Neural cell (in vitro differentiated cells): ENCODE measurements around the gene EMILIN2. TPM values are rescaled to one million over a fixed set of nuclear protein-coding genes. Genes with fewer than 3 reads are reported as not detected.

Experiments used
- H2AFZ ChIP-seq: fragments of 200-600, 300-800 bp; sonication (generic), shearing (Covaris generic); 2 replicates; pipeline ENCODE4 v1.6.0; 2014; ENCODE audit warnings: low read depth, mild to moderate bottlenecking, antibody characterized with exemption, low read length, moderate library complexity
- H3F3A ChIP-seq: fragments of 200-600 bp; shearing (Covaris generic); 2 replicates; pipeline ENCODE4 v1.6.1; 2016; ENCODE audit warnings: mild to moderate bottlenecking, moderate library complexity, mixed read lengths, antibody characterized with exemption, low read length; ENCODE audit not compliant: insufficient read depth, poor library complexity, severe bottlenecking
- H3K27ac ChIP-seq: fragments of 200-600, 300-800 bp; sonication (generic), shearing (Covaris generic); 2 replicates; pipeline ENCODE4 v1.5.1; 2014; ENCODE audit warnings: mild to moderate bottlenecking, low read length, moderate library complexity
- H3K27me3 ChIP-seq: fragments of 300-800, 200-600 bp; sonication (generic), shearing (Covaris generic); 2 replicates; pipeline ENCODE4 v1.6.0; 2014; ENCODE audit warnings: mild to moderate bottlenecking, low read depth, low read length, moderate library complexity; ENCODE audit not compliant: insufficient read depth
- H3K36me3 ChIP-seq: fragments of 300-800, 200-600 bp; sonication (generic), shearing (Covaris generic); 2 replicates; pipeline ENCODE4 v1.5.1; 2014; ENCODE audit warnings: mild to moderate bottlenecking, antibody characterized with exemption, low read length, moderate library complexity; ENCODE audit not compliant: insufficient read depth
- H3K4me2 ChIP-seq: fragments of 300-800, 200-600 bp; sonication (generic), shearing (Covaris generic); 2 replicates; pipeline ENCODE4 v1.6.0; 2014; ENCODE audit warnings: mild to moderate bottlenecking, low read length
- H3K4me3 ChIP-seq: fragments of 300-800, 200-600 bp; sonication (generic), shearing (Covaris generic); 2 replicates; pipeline ENCODE4 v1.5.1; 2014; ENCODE audit warnings: mild to moderate bottlenecking, low read length, moderate library complexity
- H3K79me2 ChIP-seq: fragments of 200-600 bp; shearing (Covaris generic); replicated peaks from 2 replicates; pipeline ENCODE4 v1.6.0; 2014; ENCODE audit warnings: mild to moderate bottlenecking, low read length, moderate library complexity; ENCODE audit not compliant: insufficient read depth
- H3K9ac ChIP-seq: fragments of 300-800, 200-600 bp; sonication (generic), shearing (Covaris generic); 2 replicates; pipeline ENCODE4 v1.6.1; 2016; ENCODE audit warnings: mild to moderate bottlenecking, low read length, mixed read lengths
- H3K9me2 ChIP-seq: fragments of 200-600 bp; shearing (Covaris generic); 2 replicates; pipeline ENCODE4 v1.6.1; 2016; ENCODE audit warnings: mild to moderate bottlenecking, low read length, mixed read lengths; ENCODE audit not compliant: insufficient read depth
- H3K9me3 ChIP-seq: fragments of 200-600, 300-800 bp; sonication (generic), shearing (Covaris generic); 2 replicates; pipeline ENCODE4 v1.6.1; 2016; ENCODE audit warnings: mild to moderate bottlenecking, mixed run types, low read length, moderate library complexity, mixed read lengths
- H4K20me1 ChIP-seq: fragments of 200-600 bp; shearing (Covaris generic); 2 replicates; pipeline ENCODE4 v1.6.1; 2016; ENCODE audit warnings: mild to moderate bottlenecking, mixed run types; ENCODE audit not compliant: insufficient read depth
- EP300 ChIP-seq: fragments of 450-650 bp; conservative IDR thresholded peaks from 2 replicates; pipeline ENCODE4 v1.6.1; 2014; ENCODE audit warnings: antibody characterized with exemption, mild to moderate bottlenecking, moderate library complexity; ENCODE audit not compliant: poor library complexity, severe bottlenecking
- EZH2 ChIP-seq: fragments of 200-600, 300-800 bp; shearing (Covaris generic), sonication (generic); IDR thresholded peaks from 2 replicates; pipeline ENCODE4 v1.6.1; 2014; ENCODE audit warnings: antibody characterized with exemption, low read length, borderline replicate concordance, mild to moderate bottlenecking; ENCODE audit not compliant: insufficient read depth, poor library complexity, severe bottlenecking
- MXI1 ChIP-seq: fragments of 450-650 bp; conservative IDR thresholded peaks from 2 replicates; pipeline ENCODE4 v1.6.1; 2014; ENCODE audit warnings: antibody characterized with exemption, mild to moderate bottlenecking; ENCODE audit not compliant: poor library complexity, severe bottlenecking
- POLR2AphosphoS5 ChIP-seq: IDR thresholded peaks from 2 replicates; pipeline ENCODE4 v1.6.1; 2012
- RAD21 ChIP-seq: fragments of 450-650 bp; conservative IDR thresholded peaks from 2 replicates; pipeline ENCODE4 v1.6.1; 2014; ENCODE audit warnings: antibody characterized with exemption, mild to moderate bottlenecking, moderate library complexity
- SMC3 ChIP-seq: fragments of 450-650 bp; conservative IDR thresholded peaks from 2 replicates; pipeline ENCODE4 v1.6.1; 2014; ENCODE audit warnings: antibody characterized with exemption, mild to moderate bottlenecking, moderate library complexity; ENCODE audit not compliant: poor library complexity
- TAF1 ChIP-seq: IDR thresholded peaks from 2 replicates; pipeline ENCODE4 v1.6.1; 2012; ENCODE audit warnings: low read depth
- polyA plus RNA-seq: library from polyadenylated mRNA; depleted of rRNA; stranded (reverse); fragments of >200 nt; gene quantifications from 2 replicates; pipeline ENCODE4 v1.2.3, GENCODE V29; 2014
- TF ChIP-seq, protein P1 (sequence below): IDR thresholded peaks from 2 replicates; pipeline ENCODE4 v1.6.1; 2012; ENCODE audit warnings: borderline replicate concordance
- TF ChIP-seq, protein P2 (sequence below): fragments of 450-650 bp; IDR thresholded peaks from 2 replicates; pipeline ENCODE4 v1.5.1; 2014; ENCODE audit warnings: antibody characterized with exemption, mild to moderate bottlenecking, moderate library complexity; ENCODE audit not compliant: poor library complexity, severe bottlenecking

The EMILIN2 gene
- polyA plus RNA-seq, 1 donor from 2014 or later, result not detected

- no peak overlapping the region for H3K4me3 ChIP-seq
- H3K36me3 ChIP-seq, result no peaks in the 10 kb centered on the region
- no peak overlapping the region for H2AFZ ChIP-seq
- no peak overlapping the region for H3K9ac ChIP-seq
- no peaks in the 10 kb centered on the region for H3K79me2 ChIP-seq
- H4K20me1 ChIP-seq, result no peaks in the 10 kb centered on the region
- H3K27ac ChIP-seq, result no peak overlapping the region
- no peaks in the 10 kb centered on the region for H3F3A ChIP-seq
- no peak overlapping the region for H3K4me2 ChIP-seq
- TF ChIP-seq EP300 (no peak), TAF1 (no peak), SMC3 (no peak), RAD21 (no peak), EZH2 (no peak), POLR2AphosphoS5 (no peak), MXI1 (no peak)
- TF ChIP-seq, protein P1, sequence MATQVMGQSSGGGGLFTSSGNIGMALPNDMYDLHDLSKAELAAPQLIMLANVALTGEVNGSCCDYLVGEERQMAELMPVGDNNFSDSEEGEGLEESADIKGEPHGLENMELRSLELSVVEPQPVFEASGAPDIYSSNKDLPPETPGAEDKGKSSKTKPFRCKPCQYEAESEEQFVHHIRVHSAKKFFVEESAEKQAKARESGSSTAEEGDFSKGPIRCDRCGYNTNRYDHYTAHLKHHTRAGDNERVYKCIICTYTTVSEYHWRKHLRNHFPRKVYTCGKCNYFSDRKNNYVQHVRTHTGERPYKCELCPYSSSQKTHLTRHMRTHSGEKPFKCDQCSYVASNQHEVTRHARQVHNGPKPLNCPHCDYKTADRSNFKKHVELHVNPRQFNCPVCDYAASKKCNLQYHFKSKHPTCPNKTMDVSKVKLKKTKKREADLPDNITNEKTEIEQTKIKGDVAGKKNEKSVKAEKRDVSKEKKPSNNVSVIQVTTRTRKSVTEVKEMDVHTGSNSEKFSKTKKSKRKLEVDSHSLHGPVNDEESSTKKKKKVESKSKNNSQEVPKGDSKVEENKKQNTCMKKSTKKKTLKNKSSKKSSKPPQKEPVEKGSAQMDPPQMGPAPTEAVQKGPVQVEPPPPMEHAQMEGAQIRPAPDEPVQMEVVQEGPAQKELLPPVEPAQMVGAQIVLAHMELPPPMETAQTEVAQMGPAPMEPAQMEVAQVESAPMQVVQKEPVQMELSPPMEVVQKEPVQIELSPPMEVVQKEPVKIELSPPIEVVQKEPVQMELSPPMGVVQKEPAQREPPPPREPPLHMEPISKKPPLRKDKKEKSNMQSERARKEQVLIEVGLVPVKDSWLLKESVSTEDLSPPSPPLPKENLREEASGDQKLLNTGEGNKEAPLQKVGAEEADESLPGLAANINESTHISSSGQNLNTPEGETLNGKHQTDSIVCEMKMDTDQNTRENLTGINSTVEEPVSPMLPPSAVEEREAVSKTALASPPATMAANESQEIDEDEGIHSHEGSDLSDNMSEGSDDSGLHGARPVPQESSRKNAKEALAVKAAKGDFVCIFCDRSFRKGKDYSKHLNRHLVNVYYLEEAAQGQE, result no peak
- TF ChIP-seq, protein P2, sequence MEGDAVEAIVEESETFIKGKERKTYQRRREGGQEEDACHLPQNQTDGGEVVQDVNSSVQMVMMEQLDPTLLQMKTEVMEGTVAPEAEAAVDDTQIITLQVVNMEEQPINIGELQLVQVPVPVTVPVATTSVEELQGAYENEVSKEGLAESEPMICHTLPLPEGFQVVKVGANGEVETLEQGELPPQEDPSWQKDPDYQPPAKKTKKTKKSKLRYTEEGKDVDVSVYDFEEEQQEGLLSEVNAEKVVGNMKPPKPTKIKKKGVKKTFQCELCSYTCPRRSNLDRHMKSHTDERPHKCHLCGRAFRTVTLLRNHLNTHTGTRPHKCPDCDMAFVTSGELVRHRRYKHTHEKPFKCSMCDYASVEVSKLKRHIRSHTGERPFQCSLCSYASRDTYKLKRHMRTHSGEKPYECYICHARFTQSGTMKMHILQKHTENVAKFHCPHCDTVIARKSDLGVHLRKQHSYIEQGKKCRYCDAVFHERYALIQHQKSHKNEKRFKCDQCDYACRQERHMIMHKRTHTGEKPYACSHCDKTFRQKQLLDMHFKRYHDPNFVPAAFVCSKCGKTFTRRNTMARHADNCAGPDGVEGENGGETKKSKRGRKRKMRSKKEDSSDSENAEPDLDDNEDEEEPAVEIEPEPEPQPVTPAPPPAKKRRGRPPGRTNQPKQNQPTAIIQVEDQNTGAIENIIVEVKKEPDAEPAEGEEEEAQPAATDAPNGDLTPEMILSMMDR, result no peak
- H3K9me2 ChIP-seq, result no peaks in the 10 kb centered on the region
- peaks cover 5% of the 10 kb centered on the region for H3K9me3 ChIP-seq
- H3K27me3 ChIP-seq, result peaks cover 34% of the 10 kb centered on the region
These were observed 62.1 kb downstream of the EMILIN2 start for GRCh38 chr18:2908946-2909335.

- no peak overlapping the region for H3K4me2 ChIP-seq
- no peak overlapping the region for H3K9ac ChIP-seq
- no peak overlapping the region for H2AFZ ChIP-seq
These were observed 62.8 kb downstream of the EMILIN2 start for GRCh38 chr18:2909431-2910140.

More at GRCh38 chr18:2909431-2910140, 62.8 kb downstream of the EMILIN2 start:
- no peaks in the 10 kb centered on the region for H3K79me2 ChIP-seq
- H4K20me1 ChIP-seq, result no peaks in the 10 kb centered on the region
- H3K9me2 ChIP-seq, result no peaks in the 10 kb centered on the region
- H3K4me3 ChIP-seq, result no peak overlapping the region
- H3K27me3 ChIP-seq, result peaks cover 34% of the 10 kb centered on the region
- H3F3A ChIP-seq, result no peaks in the 10 kb centered on the region
- no peaks in the 10 kb centered on the region for H3K36me3 ChIP-seq
- TF ChIP-seq EP300, result no peak
- TF ChIP-seq RAD21, result no peak
- TF ChIP-seq EZH2, result no peak
- no peak for TF ChIP-seq MXI1
- no peak for TF ChIP-seq POLR2AphosphoS5
- TF ChIP-seq, protein P2, result no peak
- TF ChIP-seq, protein P1, result no peak
- TF ChIP-seq SMC3, result no peak
- no peak for TF ChIP-seq TAF1
- peaks cover 5% of the 10 kb centered on the region for H3K9me3 ChIP-seq
- H3K27ac ChIP-seq, result no peak overlapping the region
